SK-N-SH treated with all-trans-retinoic acid at 6 μM for 48 hours (cell line): ENCODE measurements around the gene CKMT2.

Source experiments
- ARNTL ChIP-seq: fragments of 450-650 bp; formaldehyde crosslinking; IDR thresholded peaks from 2 replicates; pipeline ENCODE4 v1.5.0; 2020; ENCODE audit warnings: low read depth, mild to moderate bottlenecking, moderate library complexity, borderline replicate concordance
- ESRRG ChIP-seq: fragments of 250-450 bp; sonication (Bioruptor Pico); IDR thresholded peaks from 2 replicates; pipeline ENCODE4 v1.6.1; 2021; ENCODE audit warnings: mild to moderate bottlenecking
- ISL1 ChIP-seq: fragments of 250-450 bp; sonication (Bioruptor Pico); IDR thresholded peaks from 2 replicates; pipeline ENCODE4 v2.1.2; 2022; ENCODE audit warnings: mild to moderate bottlenecking, moderate library complexity
- OSR1 ChIP-seq: fragments of 250-450 bp; sonication (Bioruptor Pico); IDR thresholded peaks from 2 replicates; pipeline ENCODE4 v1.8.0; 2022; ENCODE audit warnings: moderate library complexity, mild to moderate bottlenecking, inconsistent platforms
- SNAI2 ChIP-seq: fragments of 250-450 bp; sonication (Bioruptor Pico); IDR thresholded peaks from 2 replicates; pipeline ENCODE4 v1.5.0; 2020; ENCODE audit warnings: mild to moderate bottlenecking, moderate library complexity
- TCF4 ChIP-seq: fragments of 250-450 bp; sonication (Bioruptor Pico); IDR thresholded peaks from 2 replicates; pipeline ENCODE4 v1.8.0; 2021; ENCODE audit warnings: mild to moderate bottlenecking, moderate library complexity, borderline replicate concordance
- TOX ChIP-seq: fragments of 250-450 bp; sonication (Bioruptor Pico); IDR thresholded peaks from 2 replicates; pipeline ENCODE4 v1.8.0; 2021; ENCODE audit warnings: mild to moderate bottlenecking, moderate library complexity, borderline replicate concordance
- ZFP30 ChIP-seq: fragments of 450-650 bp; formaldehyde crosslinking; IDR thresholded peaks from 2 replicates; pipeline ENCODE4 v1.5.0; 2022; ENCODE audit warnings: mild to moderate bottlenecking, moderate library complexity
- ZNF8 ChIP-seq: fragments of 450-650 bp; formaldehyde crosslinking; IDR thresholded peaks from 2 replicates; pipeline ENCODE4 v1.5.0; 2020; ENCODE audit warnings: mild to moderate bottlenecking, moderate library complexity
- TF ChIP-seq, protein P1 (sequence below): fragments of 250-450 bp; sonication (Bioruptor Pico); IDR thresholded peaks from 2 replicates; pipeline ENCODE4 v1.8.0; 2020; ENCODE audit warnings: mild to moderate bottlenecking, moderate library complexity, borderline replicate concordance
- TF ChIP-seq, protein P2 (sequence below): fragments of 250-450 bp; sonication (Bioruptor Pico); IDR thresholded peaks from 2 replicates; pipeline ENCODE4 v1.5.1; 2020; ENCODE audit warnings: low read depth, mild to moderate bottlenecking, moderate library complexity

DNA sequence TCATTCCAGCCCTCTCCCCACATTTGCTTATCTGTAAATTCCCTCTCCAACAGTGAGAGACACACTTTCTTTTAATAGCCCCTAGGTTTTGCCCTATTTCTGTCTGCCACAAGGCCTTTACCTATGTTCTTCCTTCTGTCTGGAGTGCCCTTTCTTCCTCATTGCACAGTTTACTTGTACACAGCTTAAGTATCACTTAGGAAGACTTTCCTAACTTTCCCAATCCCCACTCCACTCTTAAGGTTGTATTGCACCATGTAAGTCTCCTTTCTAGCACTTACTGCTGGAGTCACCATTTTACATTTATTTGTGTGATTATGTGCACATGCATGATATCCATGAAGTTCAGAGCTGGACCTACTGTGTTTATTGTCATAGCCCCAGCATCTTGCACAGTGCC lies 10.8 kb upstream of the CKMT2 start:
- TF ChIP-seq ISL1 (CRISPR knock-in tag) (no peak), ZFP30 (CRISPR knock-in tag) (no peak), ARNTL (CRISPR knock-in tag) (no peak), TCF4 (CRISPR knock-in tag) (no peak), ESRRG (no peak), TOX (CRISPR knock-in tag) (no peak), OSR1 (CRISPR knock-in tag) (no peak), ZNF8 (CRISPR knock-in tag) (no peak), SNAI2 (no peak)
- TF ChIP-seq, protein P1, sequence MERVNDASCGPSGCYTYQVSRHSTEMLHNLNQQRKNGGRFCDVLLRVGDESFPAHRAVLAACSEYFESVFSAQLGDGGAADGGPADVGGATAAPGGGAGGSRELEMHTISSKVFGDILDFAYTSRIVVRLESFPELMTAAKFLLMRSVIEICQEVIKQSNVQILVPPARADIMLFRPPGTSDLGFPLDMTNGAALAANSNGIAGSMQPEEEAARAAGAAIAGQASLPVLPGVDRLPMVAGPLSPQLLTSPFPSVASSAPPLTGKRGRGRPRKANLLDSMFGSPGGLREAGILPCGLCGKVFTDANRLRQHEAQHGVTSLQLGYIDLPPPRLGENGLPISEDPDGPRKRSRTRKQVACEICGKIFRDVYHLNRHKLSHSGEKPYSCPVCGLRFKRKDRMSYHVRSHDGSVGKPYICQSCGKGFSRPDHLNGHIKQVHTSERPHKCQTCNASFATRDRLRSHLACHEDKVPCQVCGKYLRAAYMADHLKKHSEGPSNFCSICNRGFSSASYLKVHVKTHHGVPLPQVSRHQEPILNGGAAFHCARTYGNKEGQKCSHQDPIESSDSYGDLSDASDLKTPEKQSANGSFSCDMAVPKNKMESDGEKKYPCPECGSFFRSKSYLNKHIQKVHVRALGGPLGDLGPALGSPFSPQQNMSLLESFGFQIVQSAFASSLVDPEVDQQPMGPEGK (CRISPR knock-in tag), result no peak
- TF ChIP-seq, protein P2, sequence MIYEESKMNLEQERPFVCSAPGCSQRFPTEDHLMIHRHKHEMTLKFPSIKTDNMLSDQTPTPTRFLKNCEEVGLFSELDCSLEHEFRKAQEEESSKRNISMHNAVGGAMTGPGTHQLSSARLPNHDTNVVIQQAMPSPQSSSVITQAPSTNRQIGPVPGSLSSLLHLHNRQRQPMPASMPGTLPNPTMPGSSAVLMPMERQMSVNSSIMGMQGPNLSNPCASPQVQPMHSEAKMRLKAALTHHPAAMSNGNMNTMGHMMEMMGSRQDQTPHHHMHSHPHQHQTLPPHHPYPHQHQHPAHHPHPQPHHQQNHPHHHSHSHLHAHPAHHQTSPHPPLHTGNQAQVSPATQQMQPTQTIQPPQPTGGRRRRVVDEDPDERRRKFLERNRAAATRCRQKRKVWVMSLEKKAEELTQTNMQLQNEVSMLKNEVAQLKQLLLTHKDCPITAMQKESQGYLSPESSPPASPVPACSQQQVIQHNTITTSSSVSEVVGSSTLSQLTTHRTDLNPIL (CRISPR knock-in tag), result no peak
